ENCODE data around the gene IL31RA.
"Not testable (repeated sequence)": the region's sequence is repeated elsewhere in the genome, so short reads cannot be mapped to it uniquely, and the experiment has no call there.

IL31RA gene

GRCh38 chr5:55850839-55851674 lies at the start of gene IL31RA:
Gene IL31RA (plus strand): TSS chr5:55851357. CDS start chr5:55851571, 214 bp downstream.
- DNase-seq (ENCODE audit: low read depth in 2 of 2): no peak

DNA sequence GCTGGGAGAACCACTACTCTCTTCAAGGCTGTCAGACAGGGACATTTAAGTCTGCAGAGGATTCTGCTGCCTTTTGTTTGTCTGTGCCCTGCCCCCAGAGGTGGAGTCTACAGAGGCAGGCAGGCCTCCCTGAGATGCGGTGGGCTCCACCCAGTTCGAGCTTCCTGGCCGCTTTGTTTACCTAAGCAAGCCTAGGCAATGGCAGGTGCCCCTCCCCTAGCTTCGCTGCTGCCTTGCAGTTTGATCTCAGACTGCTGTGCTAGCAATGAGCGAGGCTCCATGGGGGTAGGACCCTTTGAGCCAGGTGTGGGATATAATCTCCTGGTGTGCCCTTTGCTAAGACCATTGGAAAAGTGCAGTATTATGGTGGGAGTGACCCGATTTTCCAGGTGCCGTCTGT lies 42.3 kb upstream of the IL31RA start:
- DNase-seq (ENCODE audit: low read depth in 2 of 2): not testable (repeated sequence)

GRCh38 chr5:55815939-55816338 lies 35.2 kb upstream of the IL31RA start:
- DNase-seq (ENCODE audit: low read depth in 2 of 2): not testable (repeated sequence)

DNA sequence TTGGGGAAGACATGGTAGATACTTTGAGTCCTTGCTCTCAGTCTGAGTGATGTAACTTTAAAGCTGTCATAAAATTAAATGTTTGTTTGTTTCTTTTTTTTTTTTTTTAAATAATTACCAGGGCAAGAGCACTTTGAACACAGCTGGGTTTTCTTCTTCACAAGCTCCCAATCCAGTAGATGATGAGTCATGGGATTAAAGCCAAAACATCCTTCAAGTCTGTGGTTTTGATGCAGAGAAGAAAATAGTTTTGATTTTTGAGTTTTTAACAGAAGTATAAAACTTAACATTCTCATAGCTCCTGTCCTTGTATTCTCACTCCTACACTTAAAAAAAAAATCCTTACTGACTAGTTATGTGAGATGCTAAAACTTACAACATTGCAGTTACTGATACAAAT lies 34.8 kb upstream of the IL31RA start:
- DNase-seq (ENCODE audit: low read depth in 2 of 2): no peak

DNA sequence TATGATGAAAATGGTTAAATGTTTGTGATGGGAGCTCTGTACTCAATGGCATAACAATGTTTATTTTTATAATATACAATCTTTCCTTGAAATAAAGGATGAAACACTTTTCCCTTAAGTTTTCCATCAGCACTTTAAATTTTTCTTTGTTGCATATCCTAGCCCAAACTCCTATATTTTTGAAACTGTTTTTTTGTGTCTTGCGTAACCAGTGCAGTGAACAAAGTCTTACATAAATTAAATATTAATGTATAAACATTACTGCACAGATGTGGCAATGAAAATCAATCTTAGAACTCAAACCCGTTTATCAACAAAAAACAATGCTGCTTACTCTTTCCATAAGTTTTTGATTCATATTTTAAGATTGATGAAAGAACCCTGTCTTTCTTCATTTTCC lies 34.1 kb upstream of the IL31RA start:
- DNase-seq (ENCODE audit: low read depth in 2 of 2): no peak

DNA sequence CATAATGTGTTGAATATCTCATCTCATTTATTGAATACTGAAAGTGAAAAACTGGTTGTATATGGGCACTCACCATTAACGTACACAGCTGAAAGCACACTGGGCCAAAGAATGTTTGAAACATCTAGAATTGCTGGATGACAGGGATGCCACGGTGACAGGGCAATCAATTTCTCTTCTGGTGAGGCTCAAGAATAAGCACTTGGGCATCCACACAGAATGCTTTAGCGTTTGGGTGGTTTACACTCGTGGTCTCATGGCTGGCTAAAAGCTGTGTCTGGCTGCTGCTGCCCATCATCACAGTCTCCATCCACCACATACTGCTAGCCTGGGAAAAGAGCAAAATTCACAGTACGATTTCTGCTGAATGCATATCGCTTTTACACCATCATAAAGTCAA lies 30.7 kb upstream of the IL31RA start:
- DNase-seq (ENCODE audit: low read depth in 2 of 2): no peak

DNA sequence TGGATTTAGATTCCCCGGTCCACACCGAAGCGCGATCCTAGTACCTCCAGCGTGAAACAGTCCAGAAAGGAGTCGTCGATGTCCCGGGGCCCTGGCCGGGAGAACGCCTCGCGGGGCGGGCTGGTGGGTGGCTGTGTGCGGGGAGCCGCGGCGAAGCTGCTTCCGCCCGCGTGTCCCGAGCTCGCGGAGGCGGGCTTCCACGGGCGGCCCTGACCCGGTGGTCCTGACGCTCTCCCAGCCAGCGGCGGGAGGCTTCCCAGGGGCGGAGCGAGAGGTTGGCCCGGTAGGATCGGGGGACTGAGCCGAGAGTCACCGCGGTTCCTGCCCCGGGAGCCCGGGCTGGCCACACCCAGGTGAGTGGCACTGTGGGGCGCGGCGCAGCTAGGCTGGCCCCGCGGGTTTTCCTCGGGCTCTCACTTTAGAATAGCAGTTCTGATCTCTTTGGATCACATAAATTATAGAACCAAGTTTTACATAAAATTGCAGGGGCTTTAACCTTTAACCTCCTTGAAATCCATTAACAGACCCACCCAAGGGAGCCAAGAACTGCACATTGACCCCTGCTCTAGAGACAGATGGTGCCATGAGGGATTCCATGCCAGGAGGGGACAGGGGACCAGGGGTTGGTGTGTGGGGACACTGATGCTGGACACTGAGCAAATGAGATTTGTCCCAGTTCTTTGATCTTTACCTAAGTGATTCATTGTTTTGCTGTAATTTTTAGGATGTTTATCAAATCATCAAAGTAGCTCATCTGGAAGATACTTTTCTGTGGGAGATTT lies 29.2 kb upstream of the IL31RA start:
- no peak for DNase-seq (ENCODE audit: low read depth in 2 of 2)

GRCh38 chr5:55823151-55823796 lies 27.9 kb upstream of the IL31RA start:
- DNase-seq (ENCODE audit: low read depth in 2 of 2): no peak

GRCh38 chr5:55829956-55830355 lies 21.2 kb upstream of the IL31RA start:
- DNase-seq (ENCODE audit: low read depth in 2 of 2): no peak

DNA sequence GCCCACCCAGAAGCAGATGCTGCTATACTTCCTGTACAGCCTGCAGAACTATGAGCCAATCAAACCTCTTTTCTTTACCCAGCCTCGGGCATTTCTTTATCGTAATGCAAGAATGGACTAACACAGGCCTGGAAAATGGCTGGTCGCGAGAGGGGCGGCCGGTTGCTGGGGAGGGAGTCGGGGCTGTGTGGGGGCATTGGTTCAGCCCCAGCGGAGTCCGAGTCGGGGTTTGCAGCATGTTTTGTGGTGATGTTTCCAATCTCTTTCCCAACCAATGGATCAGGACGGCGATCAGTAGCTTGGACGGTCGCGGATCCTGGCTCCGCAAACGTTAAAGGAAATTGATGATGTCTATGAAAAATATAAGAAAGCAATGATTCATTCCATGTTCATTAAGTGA lies 18.7 kb upstream of the IL31RA start:
- DNase-seq (ENCODE audit: low read depth in 2 of 2): no peak

DNA sequence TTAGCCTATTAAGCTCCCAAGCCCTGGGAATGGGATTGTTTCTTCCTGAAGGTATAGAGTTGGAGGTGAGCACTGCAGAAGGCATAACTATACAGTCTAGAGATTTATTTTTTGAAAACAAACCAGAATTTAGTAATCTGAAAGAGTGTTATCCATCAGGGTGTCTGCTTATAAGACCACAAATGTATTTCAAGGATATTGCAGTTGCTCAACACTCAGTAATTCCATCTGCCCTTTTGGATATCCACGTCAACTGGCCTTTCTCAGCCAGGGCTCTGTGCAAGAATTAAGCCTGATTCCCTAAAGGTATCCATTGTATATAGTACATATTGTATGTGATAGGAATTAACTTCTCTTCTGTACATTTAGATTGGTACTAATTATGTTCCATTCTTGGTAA lies 15.0 kb upstream of the IL31RA start:
- no peak for DNase-seq (ENCODE audit: low read depth in 2 of 2)

- DNase-seq (ENCODE audit: low read depth in 2 of 2): no peak
Measured at GRCh38 chr5:55841976-55842375, 9.2 kb upstream of the IL31RA start.

- no peak for DNase-seq (ENCODE audit: low read depth in 2 of 2)
Measured at GRCh38 chr5:55847837-55848236, 3.3 kb upstream of the IL31RA start.

GRCh38 chr5:55848783-55849182 lies 2.4 kb upstream of the IL31RA start:
- DNase-seq (ENCODE audit: low read depth in 2 of 2): no peak

DNA sequence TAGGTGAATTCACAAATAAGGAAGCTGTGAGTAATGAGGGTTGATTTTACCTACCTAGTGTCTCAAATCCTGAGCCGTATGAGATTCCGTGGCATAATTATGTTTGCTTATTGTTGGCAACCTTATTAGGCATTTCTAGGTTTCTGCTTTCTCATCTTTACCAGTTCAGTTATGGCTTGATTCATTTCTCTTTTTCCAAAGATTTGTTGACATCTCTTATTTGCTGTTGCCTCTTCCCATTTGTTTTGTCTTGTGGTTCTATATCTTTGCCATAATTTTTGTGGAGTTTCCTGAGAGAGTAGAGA lies 470 bp downstream of the IL31RA start:
- DNase-seq (ENCODE audit: low read depth in 2 of 2): no peak

- DNase-seq (ENCODE audit: low read depth in 2 of 2): no peak
Measured at GRCh38 chr5:55852503-55852902, 1.3 kb downstream of the IL31RA start.

- no peak for DNase-seq (ENCODE audit: low read depth in 2 of 2)
Measured at GRCh38 chr5:55853041-55853670, 2.0 kb downstream of the IL31RA start.

DNA sequence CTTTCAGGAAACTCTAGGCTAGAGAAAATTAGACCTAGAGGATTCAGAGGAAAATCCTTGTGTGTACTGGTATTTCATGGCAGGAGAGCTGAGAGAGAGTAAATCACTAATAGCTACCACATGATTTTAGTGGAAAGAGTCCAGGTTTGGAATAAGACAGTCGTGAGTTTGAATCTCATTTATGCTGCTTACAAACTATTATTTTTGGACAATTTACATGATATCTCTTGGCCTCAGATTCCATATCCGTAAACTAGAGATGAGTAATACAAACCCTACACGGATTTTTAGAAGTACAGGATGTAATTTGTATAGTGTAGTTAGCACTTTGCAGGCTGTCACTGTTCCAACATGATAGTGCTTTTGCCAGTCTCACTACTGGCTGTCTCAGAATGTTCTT lies 2.7 kb downstream of the IL31RA start:
- no peak for DNase-seq (ENCODE audit: low read depth in 2 of 2)

GRCh38 chr5:55855509-55855908 lies 4.4 kb downstream of the IL31RA start:
- no peak for DNase-seq (ENCODE audit: low read depth in 2 of 2)

- DNase-seq (ENCODE audit: low read depth in 2 of 2): no peak
Measured at GRCh38 chr5:55856516-55857246, 5.5 kb downstream of the IL31RA start.

- no peak for DNase-seq (ENCODE audit: low read depth in 2 of 2)
Measured at GRCh38 chr5:55857247-55857640, 6.1 kb downstream of the IL31RA start.

DNA sequence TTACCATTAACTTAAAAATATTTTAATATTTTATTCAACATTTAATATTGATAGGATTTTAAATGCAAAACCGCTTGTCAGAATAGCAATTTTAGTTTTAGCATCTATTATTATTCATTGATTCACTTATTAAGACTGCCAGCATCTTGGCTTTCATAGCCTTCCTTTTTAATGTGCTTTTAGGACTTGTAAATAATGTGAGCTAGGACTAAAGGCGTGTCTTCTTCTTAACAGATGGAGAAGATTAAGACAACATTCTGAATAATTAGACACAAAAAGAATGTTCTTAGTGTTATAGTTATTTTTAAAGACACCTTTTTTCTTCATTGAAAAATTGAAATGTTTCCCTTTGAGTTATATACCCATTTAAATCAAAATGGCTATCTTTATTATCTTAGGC lies 6.9 kb downstream of the IL31RA start:
- DNase-seq (ENCODE audit: low read depth in 2 of 2): no peak
